CD4-positive, alpha-beta T cell treated with Interleukin-15 for 4 hours (primary cell): ENCODE results near the gene DTX3L.
"Not testable (repeated sequence)": the region's sequence is repeated elsewhere in the genome, so short reads cannot be mapped to it uniquely, and the experiment has no call there.

Source experiments
- DNase-seq: peaks from one replicate; pipeline ENCODE4 v3.0.0-alpha.2; 2020; ENCODE audit warnings: low spot score

The DTX3L gene

DNA sequence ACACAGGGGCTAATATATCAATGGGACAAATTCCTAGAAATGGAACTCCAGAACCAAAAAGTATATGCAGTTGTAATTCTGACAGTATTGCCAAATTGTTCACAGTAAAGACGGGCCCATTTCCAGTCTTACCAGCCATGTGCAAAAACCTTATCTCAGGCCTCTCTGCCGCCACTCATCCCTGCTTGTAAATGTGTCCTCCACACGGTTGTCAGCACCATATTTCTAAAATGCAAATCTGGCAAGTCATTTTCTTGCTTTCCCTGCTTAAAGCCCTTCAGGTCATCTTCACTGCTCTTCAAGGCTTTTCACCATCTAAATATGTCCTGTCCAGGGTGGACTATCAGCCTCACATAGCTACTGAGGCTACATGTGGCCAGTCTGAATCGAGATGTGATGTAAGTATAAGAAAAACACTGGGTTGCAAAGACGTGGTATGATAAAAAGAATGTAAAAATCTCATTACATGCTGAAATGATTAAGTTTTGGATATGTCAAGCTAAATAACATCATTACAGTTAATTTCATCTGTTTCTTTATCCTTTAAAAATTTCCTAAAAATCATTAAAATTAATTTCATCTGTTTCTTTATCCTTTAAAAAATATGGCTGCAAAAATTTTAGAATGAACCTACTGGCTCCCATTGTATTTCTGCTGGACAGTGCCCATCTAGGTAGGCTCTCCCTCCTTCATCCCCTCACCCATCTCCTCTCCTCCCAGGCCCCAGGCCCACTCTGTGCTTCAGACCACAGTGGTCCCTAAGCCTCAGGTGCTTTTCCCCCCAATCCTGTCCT, 1.0 kb upstream of the DTX3L start:
- DNase-seq = no peak

DNA sequence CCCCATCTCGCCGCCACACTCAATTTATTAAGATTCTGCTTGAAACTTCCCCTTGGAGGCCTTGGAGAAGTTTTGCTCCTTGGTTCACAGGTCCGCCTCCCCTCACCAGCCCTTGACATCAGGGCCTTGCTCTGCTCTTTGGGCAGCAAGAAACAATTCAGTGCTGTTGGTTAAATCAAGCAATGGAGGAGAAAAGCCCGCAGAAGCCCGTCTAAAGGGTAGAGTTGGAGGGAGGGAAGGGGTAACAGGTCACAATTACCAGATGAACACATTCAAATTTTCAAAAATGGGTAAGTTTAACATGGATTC, 467 bp upstream of the DTX3L start:
- no peak for DNase-seq

DNA sequence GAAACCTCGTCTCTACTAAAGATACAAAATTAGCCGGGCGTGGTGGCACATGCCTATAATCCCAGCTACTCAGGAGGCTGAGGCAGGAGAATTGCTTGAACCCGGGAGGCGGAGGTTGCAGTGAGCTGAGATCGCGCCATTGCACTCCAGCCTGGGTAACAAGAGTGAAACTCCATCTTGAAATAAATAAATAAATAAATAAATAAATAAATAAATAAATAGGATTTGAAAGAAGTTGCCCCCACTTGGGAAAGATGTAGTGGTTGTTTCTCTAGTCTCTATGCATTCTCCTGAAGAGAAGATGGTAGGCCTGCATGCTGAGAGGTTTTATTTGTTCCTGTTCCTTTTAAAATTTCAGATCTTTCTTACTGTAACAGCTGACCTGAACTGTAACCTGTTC, 4.0 kb downstream of the DTX3L start:
- not testable (repeated sequence) for DNase-seq

DNA sequence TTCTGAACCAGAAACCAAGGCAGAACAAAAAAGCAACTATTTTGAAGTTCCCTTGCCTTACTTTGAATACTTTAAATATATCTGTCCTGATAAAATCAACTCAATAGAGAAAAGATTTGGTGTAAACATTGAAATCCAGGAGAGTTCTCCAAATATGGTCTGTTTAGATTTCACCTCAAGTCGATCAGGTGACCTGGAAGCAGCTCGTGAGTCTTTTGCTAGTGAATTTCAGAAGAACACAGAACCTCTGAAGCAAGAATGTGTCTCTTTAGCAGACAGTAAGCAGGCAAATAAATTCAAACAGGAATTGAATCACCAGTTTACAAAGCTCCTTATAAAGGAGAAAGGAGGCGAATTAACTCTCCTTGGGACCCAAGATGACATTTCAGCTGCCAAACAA, 4.6 kb downstream of the DTX3L start:
- no peak for DNase-seq

DNA sequence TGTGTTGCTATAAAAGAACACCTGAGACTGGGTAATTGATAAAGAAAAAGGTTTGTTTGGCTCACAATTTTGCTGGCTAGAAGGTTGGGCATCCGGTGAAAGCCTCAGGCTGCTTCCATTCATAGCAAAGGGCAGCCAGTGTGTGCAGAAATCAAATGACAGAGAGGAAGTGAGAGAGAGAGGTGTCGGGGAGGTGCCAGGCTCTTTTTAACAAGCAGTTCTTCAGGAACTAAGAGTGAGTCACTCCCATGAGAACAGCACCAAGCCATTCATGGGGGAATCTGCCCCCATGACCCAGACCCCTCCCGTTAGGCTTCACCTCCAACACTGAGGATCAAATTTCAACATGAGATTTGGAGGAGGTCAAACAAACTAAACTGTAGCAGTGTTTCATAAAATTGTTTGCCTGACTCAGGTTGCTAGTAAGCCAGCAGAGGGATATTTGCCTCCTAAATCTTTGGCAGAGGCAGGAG, 8.8 kb downstream of the DTX3L start:
- peak; percentile 57 for DNase-seq

DNA sequence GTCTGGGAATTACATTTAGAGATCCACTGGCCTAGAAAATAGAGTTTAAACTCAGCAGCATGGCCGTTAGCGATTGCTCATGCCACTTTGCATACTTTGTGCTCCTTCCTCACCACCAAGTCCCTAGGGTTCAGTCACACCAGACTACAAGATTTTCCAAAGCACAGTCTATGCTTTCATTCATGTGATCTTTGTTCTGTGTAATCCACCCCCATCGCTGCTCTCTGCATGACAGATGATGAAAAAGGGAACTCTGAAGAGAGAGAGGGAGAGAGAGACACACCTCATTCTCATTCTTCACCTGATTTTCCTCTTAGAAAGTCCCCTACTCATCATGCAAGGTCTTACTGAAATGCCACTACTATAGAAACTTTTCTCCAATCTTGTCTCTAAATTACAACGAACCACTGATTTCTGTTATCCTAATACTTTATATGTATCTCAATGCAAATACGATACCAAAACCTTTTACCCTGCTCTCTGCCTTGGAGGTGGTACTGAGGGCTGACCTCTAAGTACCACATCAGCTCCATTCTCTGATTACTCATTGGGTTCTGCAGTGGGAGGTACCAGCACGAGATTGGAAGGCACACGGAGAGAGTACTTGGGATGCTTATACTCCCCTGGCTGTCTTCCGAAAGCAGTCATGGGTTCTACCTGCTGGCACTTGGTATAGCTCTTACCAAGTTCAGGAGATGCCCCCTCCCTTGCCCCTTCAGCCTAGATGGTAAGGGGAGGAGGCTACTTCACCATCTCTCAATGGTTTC, 12.2 kb downstream of the DTX3L start:
- DNase-seq = no peak

DNA sequence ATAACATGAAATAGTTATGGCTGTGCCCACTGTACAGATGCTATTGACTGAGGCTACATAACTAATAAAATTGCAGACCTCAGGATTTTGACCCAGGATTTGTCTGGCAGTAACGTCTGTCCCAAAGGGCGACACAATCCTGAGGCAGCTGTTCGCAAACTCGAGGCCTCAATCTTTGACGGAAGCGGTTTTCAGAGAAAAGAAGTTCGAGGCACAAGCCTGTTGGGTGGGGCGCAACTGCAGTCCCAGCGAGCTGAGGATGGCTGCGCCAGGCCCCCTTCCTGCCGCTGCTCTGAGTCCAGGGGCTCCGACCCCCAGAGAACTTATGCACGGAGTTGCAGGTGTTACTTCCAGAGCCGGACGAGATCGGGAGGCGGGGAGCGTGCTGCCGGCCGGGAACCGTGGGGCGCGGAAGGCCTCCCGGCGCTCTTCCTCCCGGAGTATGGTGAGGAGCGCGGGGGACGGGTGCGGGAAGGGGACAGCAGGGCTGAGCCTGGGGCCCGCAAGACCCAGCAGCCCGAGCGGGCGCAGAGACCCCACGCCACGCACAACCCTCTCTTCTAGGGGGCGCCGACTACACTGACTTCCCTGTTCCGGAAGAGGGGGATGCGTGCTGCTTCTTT, 13.4 kb downstream of the DTX3L start, which contains the start of gene PARP15:
TSS of gene PARP15 (plus strand) at position 242 of the 623 bp plus-strand sequence. CDS start at position 260, 18 bp downstream.
- DNase-seq = peak; percentile 63

DNA sequence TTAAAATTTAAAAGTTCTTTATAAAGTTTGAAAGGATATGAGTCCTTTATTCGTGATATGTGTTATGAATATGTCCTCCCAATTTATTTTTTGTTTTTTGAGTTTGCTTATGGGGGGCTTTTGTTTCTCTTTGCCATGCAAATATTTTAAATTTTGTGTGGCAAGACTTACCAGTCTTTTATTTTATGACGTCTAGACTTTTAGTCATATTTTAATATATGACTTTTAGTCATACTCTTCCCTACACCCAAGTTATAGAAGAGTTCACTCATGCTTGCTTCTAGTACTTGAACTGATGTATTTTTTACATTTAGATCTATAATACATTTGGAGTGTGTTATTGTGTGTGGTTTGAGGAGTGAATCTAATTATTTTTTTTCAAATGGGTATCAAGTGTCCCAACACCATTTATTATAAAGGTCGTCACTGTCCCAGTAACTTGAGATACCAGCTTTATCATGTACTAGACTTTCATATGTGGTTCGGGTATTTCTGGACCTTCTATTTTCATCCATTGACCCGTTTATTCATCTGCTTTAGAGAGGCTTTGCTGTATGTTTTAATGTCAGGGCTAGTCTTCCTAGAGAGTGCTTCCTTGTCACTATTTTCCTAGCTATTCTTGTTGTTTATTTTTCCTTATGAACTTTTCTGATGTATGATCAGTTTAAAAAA, 14.1 kb downstream of the DTX3L start:
- no peak for DNase-seq

DNA sequence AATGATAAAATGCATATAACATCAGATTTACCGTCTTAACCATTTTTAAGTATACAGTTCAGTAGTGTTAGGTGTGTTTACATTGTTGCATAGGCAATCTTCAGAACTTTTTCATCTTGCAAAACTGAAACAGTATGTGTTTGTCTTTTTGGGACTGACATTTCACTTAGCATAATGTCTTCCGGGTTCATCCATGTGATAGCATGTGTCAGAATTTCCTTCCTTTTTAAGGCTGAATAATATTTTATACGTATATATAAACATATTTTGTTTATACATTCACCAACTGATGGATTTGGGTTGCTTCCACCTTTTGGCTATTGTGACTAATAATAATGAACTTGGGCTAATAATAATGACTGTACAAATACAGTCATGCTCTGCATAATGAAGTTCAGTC, 16.3 kb downstream of the DTX3L start:
- no peak for DNase-seq

DNA sequence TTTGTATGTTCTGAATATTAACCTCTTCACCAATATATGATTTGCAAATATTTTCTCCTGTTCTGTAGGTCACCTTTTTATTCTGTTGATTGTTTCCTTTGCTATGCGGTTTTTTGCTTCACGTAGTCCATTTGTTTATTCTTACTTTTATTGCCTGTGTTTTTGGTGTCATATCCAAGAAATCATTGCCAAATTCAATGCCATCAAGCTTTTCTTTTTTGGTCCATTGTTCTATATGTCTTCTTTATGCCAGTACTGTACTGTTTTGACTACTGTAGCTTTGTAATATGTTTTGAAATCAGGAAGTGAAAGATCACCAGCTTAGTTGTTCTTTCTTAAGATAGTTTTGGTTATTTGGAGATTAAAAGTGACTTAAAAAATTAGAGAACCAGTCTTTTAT, 17.5 kb downstream of the DTX3L start:
- no peak for DNase-seq

DNA sequence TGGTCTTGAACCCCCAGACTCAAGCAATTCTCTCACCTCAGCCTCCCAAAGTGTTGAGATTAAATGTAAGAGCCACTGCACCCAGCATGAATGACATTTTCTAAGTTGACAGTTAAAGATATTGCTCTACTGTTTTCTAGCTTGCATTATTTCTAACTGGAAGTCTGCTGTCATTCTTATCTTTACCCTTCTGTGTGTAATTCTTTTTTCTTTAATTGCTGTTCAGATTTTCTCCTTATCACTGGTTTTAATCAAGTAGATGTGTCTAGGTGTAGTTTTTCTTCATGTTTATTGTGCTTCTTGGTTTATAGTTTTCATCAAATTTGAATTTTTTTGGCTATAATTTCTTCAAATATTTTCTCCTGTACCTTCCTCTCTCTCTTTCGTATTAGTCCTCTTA, 18.3 kb downstream of the DTX3L start:
- DNase-seq = no peak

DNA sequence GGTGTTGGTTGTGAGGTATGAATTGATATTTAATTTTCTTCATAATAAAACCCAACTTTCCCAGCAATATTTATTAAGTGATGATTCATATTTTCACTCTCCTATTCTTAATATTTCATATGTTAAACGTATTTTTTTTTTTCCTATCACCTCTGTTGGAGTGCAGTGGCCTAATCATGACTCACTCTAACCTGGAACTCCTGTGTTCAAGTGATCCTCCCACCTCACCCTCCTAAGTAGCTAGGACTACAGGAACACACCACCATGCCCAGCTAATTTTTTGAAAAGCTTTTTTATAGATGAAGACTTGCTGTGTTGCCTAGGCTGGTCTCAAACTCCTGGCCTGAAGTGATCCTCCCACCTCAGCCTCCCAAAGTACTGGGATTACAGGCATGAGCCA, 22.0 kb downstream of the DTX3L start:
- no peak for DNase-seq

DNA sequence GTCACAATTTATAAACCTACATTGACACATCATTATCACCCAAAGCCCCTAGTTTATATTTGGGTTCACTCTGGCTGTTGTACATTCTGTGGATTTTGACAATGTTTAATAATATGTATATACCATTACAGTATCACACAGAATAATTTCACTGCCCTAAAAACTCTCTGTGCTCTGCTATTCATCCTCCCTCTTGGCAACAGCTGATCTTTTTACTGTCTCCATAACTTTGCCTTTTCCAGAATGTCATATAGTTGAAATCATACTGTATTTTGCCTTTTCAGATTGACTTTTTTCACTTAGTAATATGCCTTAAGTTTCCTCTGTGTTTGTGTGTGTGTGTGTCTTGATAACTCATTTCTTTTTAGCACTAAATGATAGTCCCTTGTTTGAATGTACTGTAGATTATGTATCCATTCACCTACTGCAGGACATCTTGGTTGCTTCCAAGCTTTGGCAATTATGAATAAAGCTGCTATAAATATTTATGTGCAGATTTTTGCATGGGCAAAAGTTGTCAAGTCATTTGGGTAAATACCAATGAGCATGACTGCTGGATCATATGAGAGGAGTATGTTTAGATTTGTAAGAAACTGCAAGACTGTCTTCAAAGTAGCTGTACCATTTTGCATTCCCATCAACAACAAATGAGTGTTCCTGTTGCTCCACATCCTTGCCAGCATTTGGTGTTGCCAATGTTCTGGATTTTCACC, 22.8 kb downstream of the DTX3L start:
- DNase-seq = no peak

DNA sequence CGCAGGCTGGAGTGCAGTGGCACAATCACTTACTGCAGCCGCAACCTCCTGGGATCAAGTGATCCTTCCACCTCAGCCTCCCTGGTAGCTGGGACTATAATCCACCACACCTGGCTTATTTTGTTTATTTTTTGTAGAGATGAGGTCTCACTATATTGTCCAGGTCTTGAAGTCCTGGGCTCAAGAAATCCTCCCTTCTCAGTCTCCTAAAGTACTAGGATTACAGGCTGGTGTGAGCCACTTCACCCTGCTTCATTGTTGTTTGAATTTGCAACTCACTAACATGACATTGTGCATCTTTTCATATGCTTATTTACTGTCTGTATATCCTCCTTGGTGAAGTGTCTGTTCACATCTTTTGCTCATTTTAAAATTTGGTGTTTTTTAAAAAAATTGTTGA, 23.4 kb downstream of the DTX3L start:
- DNase-seq = no peak

DNA sequence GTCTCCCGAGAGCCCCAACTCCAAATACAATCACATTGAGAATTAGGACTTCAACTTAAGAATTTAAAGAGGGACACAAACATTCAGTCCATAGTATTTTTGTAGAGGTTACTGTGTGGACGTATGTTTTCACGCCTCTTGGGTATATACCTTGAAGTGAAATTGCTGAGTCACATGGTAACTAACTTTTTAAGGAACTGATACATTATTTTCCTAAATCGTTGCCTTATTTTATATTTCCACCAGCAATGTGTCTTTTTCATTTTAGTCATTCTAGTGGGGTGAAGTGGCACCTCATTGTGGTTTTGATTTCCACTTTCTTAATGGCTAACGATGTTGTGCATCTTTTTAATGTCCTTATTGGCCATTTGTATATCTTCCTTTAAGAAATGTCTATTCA, 25.2 kb downstream of the DTX3L start:
- DNase-seq = no peak

DNA sequence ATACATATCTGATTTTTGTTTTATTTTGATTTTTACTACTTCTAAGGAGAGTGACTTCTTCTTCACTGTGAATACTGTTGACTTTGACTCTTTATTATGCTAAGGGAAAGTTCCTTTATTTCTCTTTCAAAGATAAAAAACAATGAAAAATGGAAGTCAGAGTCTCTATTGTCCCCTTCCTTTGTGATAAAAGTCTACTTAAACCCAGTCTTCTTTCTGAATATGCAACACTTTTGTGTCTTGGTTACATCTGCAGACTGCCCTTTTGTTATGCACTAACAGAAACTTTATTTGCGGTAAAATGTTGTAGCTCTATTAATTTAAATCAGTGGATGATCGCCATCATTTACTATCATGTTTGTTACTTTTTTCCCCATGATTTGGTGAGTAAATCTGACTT, 26.5 kb downstream of the DTX3L start:
- DNase-seq = no peak

DNA sequence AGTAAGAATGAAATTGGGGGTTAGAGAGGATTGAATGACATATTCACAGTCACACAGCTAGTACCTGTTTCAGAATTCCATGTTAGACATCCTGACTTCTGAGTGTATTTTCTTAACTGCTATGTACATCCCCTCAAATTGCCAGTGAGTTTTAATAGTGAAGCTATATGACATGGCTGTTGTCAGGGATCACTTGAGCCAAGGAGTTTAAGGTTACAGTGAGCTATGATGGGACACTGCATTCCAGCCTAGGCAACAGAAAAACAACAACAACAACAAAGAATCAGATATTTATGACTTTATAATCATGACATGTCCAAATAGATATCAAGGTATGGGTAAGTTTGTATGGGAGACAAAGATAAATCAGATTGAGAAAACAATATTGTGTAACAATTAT, 29.9 kb downstream of the DTX3L start:
- DNase-seq = no peak

DNA sequence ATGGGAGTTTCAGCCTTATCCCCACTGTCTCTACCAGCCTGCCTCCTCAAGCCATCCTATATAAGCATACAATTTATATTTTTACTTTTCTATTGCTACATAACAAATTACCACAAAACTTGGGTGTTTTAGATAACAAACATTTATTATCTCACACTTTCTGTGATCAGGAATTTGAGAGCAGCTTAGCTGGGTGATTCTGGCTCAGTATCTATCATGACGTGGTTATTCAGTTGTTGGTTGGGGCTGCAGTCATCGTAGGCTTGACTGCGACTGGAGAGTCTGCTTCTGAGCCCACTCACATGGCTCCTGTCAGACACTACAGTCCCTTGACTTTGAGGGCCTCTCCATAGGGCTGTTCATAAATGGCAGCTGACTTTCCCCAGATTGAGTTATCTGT, 34.0 kb downstream of the DTX3L start:
- DNase-seq = no peak

DNA sequence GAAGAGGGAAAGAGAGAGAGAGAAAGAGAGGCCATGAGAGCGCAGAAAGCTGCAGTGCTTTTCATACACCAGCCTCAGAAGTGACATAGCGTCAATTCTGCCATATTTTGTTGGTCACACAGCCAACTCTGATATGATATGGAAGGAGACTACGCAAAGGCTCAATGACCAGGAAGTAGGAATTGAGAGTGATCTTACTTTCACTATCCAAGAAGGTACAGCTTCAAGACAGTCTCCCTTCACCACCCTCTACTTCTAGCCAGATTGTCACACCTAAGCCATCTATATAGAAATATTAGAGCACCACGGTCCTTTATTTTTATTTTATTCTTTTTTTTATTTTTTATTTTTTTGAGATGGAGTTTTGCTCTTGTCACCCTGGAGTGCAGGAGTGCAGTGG, 34.4 kb downstream of the DTX3L start:
- DNase-seq = no peak

DNA sequence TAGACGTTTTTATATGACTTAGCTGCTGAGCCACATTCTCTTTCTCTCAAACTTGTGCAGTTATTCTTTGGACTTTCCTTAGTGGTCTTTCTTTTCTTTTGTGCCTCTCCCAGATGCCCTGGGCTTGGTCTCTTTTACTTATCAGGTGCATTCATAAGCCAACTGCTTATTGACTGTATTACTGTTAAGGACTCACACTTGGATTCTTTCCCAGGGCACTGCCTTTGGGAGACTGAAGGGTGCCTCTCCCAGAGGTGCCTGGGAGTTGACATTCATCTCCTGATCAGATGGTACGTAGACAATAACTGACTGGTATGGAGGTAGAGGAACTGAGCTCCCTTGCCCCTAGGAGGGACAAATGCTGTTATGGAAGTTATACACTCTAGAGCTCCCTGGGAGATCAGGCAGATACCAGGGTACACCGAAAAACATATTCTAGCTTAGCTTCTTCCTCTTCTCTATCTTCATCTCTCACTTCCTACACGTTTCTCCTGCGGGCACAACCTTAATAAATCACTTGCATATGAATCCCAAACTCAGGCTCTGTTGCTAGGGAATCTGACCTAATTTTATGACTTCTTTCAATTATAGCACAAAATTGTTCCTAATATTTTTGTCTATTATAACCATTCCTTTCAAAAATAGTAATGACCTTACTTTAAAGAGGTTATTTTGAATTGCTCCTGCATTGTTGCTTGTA, 38.0 kb downstream of the DTX3L start:
- DNase-seq = no peak

DNA sequence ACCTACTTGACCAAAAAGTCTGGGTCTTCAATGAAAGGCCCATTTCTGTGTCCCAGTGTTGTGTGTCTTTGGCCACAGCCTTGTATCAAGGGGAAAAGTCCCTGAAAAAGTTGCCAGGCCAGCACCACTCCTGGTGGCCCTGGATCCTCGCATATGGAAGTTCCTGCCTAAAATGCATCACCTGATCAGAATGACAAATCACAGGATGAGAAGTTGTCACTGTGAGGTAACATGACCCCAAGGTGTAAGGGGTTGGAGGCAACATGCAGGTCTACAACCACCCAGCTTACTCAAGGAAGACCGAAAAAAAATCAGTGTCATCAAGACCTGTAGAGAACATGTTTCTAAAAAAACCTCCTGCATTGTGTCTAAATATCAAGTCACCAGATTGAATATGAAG, 38.9 kb downstream of the DTX3L start:
- DNase-seq = no peak
